ENCODE data around the gene STK33.

The STK33 gene

GRCh38 chr11:8459711-8460399 is 134.2 kb downstream of the STK33 start:
- H3K9me3 Mint-ChIP-seq, result no peaks in the 10 kb centered on the region
- H3K36me3 Mint-ChIP-seq (ENCODE audit: low read depth), result peaks cover 14% of the 10 kb centered on the region
- no peaks in the 10 kb centered on the region for H3K27me3 Mint-ChIP-seq (ENCODE audit: low read depth)
- H3K4me1 Mint-ChIP-seq, result no peaks in the 10 kb centered on the region
- H3K27ac Mint-ChIP-seq, result no peak overlapping the region
- no peak overlapping the region for H3K4me3 Mint-ChIP-seq
- TF ChIP-seq CTCF (IDR thresholded peaks at IDR 0.05; ENCODE audit: unreplicated experiment in 3 of 3), result no peak

- Mint-ChIP-seq H3K4me3 (no peak overlapping the region), H3K4me1 (no peaks in the 10 kb centered on the region), H3K27ac (no peak overlapping the region), H3K9me3 (no peaks in the 10 kb centered on the region), H3K36me3 (ENCODE audit: low read depth) (peaks cover 15% of the 10 kb centered on the region), H3K27me3 (ENCODE audit: low read depth) (no peaks in the 10 kb centered on the region)
- TF ChIP-seq CTCF (IDR thresholded peaks at IDR 0.05; ENCODE audit: unreplicated experiment in 3 of 3), result no peak
These were observed 151.7 kb downstream of the STK33 start for GRCh38 chr11:8442301-8442700.

- no peak overlapping the region for H3K27ac Mint-ChIP-seq
- no peak for TF ChIP-seq CTCF (IDR thresholded peaks at IDR 0.05; ENCODE audit: unreplicated experiment in 3 of 3)
- no peaks in the 10 kb centered on the region for H3K4me1 Mint-ChIP-seq
- H3K36me3 Mint-ChIP-seq (ENCODE audit: low read depth), result peaks cover 5% of the 10 kb centered on the region
- no peaks in the 10 kb centered on the region for H3K9me3 Mint-ChIP-seq
- no peak overlapping the region for H3K4me3 Mint-ChIP-seq
- H3K27me3 Mint-ChIP-seq (ENCODE audit: low read depth), result no peaks in the 10 kb centered on the region
These were observed 153.4 kb downstream of the STK33 start for GRCh38 chr11:8440649-8441048.

- H3K4me3 Mint-ChIP-seq, result no peak overlapping the region
- no peaks in the 10 kb centered on the region for H3K4me1 Mint-ChIP-seq
- no peak overlapping the region for H3K27ac Mint-ChIP-seq
- H3K27me3 Mint-ChIP-seq (ENCODE audit: low read depth), result no peaks in the 10 kb centered on the region
- peaks cover 38% of the 10 kb centered on the region for H3K36me3 Mint-ChIP-seq (ENCODE audit: low read depth)
- peaks cover 10% of the 10 kb centered on the region for H3K9me3 Mint-ChIP-seq
- no peak for TF ChIP-seq CTCF (IDR thresholded peaks at IDR 0.05; ENCODE audit: unreplicated experiment in 3 of 3)
These were observed 164.5 kb downstream of the STK33 start for GRCh38 chr11:8429483-8429882.

- no peaks in the 10 kb centered on the region for H3K4me1 Mint-ChIP-seq
- no peak overlapping the region for H3K27ac Mint-ChIP-seq
- peaks cover 36% of the 10 kb centered on the region for H3K36me3 Mint-ChIP-seq (ENCODE audit: low read depth)
- peaks cover 14% of the 10 kb centered on the region for H3K9me3 Mint-ChIP-seq
- no peak overlapping the region for H3K4me3 Mint-ChIP-seq
- H3K27me3 Mint-ChIP-seq (ENCODE audit: low read depth), result no peaks in the 10 kb centered on the region
- no peak for TF ChIP-seq CTCF (IDR thresholded peaks at IDR 0.05; ENCODE audit: unreplicated experiment in 3 of 3)
These were observed 168.0 kb downstream of the STK33 start for GRCh38 chr11:8426076-8426475.

- no peaks in the 10 kb centered on the region for H3K9me3 Mint-ChIP-seq
- TF ChIP-seq CTCF (IDR thresholded peaks at IDR 0.05; ENCODE audit: unreplicated experiment in 3 of 3), result no peak
- no peak overlapping the region for H3K27ac Mint-ChIP-seq
- no peaks in the 10 kb centered on the region for H3K27me3 Mint-ChIP-seq (ENCODE audit: low read depth)
- H3K4me1 Mint-ChIP-seq, result no peaks in the 10 kb centered on the region
- peaks cover 8% of the 10 kb centered on the region for H3K36me3 Mint-ChIP-seq (ENCODE audit: low read depth)
- no peak overlapping the region for H3K4me3 Mint-ChIP-seq
These were observed 178.8 kb downstream of the STK33 start for GRCh38 chr11:8415195-8415594.
